ENCODE measurements around the gene GLCCI1. TPM values are rescaled to one million over a fixed set of nuclear protein-coding genes. Genes with fewer than 3 reads are reported as not detected.

Gene GLCCI1
- total RNA-seq, 1 donor from 2014 or later, result 0.21 TPM

DNA sequence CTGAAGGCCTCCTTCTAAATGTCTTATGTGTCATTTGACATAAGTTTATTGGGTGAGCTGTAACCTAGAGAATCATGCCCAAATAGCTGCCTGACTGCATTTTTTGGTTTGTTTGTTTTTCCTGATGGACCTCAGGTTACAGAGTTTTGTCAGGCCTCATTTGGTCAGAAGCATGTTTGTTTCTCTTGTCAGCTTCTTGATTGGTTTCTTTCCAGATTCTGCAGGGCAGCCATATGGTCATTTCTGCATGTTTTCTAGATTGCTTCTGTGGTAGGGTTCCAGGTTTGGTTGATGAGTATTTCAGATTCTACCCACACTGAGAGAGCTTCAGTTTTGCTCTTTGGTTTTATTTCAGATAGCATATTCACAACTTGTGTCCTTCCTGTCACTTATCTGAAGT is 28.0 kb downstream of the GLCCI1 start:
- H3K4me3 ChIP-seq, result no peak overlapping the region
- no peaks in the 10 kb centered on the region for H3K27me3 ChIP-seq
- H3K36me3 ChIP-seq, result no peaks in the 10 kb centered on the region
- TF ChIP-seq, protein P1, sequence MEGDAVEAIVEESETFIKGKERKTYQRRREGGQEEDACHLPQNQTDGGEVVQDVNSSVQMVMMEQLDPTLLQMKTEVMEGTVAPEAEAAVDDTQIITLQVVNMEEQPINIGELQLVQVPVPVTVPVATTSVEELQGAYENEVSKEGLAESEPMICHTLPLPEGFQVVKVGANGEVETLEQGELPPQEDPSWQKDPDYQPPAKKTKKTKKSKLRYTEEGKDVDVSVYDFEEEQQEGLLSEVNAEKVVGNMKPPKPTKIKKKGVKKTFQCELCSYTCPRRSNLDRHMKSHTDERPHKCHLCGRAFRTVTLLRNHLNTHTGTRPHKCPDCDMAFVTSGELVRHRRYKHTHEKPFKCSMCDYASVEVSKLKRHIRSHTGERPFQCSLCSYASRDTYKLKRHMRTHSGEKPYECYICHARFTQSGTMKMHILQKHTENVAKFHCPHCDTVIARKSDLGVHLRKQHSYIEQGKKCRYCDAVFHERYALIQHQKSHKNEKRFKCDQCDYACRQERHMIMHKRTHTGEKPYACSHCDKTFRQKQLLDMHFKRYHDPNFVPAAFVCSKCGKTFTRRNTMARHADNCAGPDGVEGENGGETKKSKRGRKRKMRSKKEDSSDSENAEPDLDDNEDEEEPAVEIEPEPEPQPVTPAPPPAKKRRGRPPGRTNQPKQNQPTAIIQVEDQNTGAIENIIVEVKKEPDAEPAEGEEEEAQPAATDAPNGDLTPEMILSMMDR (IDR thresholded peaks at IDR 0.05), result no peak
- peaks cover 4 to 35% of the 10 kb centered on the region in 2 donors for H3K9me3 ChIP-seq
- H3K27ac ChIP-seq, result no peak overlapping the region
- DNase-seq (ENCODE audit: low spot score in 2 of 2), result no peak
- intact Hi-C loops (cut with DNase I), result no loop called here
- no peaks in the 10 kb centered on the region for H3K4me1 ChIP-seq

DNA sequence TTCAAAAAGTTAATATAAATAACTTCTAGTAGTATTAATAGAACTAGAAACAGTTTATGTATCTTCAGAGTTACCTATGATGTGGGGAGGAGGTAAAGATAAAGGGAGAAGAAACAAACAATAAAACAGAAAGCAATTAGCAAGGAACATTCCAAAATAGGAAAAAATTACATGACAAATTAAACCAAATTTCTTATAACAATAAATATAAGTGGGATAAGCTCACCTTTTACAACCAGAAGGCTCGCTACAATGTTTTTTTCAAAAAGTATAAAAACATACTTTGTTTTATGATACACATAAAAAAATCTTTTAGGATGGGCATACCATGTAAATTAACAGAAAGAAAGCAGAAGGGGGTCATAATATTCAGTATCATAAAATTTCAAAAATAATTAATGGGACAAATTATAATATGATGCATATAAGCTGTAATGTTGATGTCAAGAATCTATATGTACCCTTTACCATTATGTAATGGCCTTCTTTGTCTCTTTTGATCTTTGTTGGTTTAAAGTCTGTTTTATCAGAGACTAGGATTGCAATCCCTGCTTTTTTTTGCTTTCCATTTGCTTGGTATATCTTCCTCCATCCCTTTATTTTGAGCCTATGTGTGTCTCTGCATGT is 31.8 kb downstream of the GLCCI1 start:
- intact Hi-C loops (cut with DNase I), result no loop called here
- H3K36me3 ChIP-seq, result no peaks in the 10 kb centered on the region
- no peaks in the 10 kb centered on the region for H3K4me1 ChIP-seq
- no peak overlapping the region for H3K4me3 ChIP-seq
- H3K27ac ChIP-seq, result no peak overlapping the region
- TF ChIP-seq, protein P1 (IDR thresholded peaks at IDR 0.05), result no peak
- no peak for DNase-seq (ENCODE audit: low spot score in 2 of 2)
- H3K9me3 ChIP-seq, result peaks cover 0 to 13% of the 10 kb centered on the region in 2 donors
- H3K27me3 ChIP-seq, result no peaks in the 10 kb centered on the region

DNA sequence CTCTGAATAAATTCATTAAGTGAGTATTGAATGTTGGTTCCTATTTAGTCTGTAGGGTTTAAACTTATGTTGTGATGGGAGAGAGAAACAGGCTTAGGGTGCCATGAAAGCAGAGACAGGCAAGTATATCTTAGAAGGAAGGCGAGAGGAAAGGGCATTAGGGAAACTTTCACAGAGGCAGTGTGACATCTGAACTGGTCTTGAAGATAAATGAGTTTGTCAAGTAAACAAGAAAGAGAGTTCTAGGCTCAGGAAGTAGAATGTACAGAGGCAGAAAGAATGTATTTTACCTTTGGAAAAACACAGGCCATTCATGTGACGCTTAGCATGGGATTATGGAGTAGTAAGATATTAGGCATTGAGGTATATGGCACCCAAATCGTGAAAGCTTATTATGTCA is 34.5 kb downstream of the GLCCI1 start:
- Histone ChIP-seq H3K36me3 (peaks cover 3 to 5% of the 10 kb centered on the region in 2 donors), H3K4me1 (no peaks in the 10 kb centered on the region), H3K27ac (no peak overlapping the region), H3K27me3 (no peaks in the 10 kb centered on the region), H3K4me3 (no peak overlapping the region), H3K9me3 (peaks cover 0 to 13% of the 10 kb centered on the region in 2 donors)
- intact Hi-C loops (cut with DNase I), result no loop called here
- TF ChIP-seq, protein P1 (IDR thresholded peaks at IDR 0.05), result no peak
- no peak for DNase-seq (ENCODE audit: low spot score in 2 of 2)

DNA sequence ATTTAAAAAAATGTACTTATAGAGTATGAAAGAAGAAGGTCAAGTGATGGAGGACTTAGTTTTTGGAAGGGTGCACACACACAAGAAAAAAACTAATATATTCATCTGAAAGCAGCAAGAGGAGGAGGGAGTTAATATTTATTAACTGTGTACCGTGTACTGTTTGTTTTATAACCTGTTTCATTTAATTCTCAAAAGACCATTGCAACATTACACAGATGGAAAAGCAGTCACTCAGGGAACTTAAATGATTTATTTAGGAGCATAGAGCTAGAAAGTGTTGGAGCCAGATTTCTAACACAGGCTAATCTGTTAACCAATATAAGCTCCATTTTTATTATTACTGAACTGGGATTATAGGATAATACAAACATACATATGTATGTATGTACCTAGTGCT is 36.7 kb downstream of the GLCCI1 start:
- Histone ChIP-seq H3K4me3 (no peak overlapping the region), H3K36me3 (peaks cover 3 to 5% of the 10 kb centered on the region in 2 donors), H3K27me3 (no peaks in the 10 kb centered on the region), H3K27ac (no peak overlapping the region), H3K9me3 (peaks cover 0 to 11% of the 10 kb centered on the region in 2 donors), H3K4me1 (no peaks in the 10 kb centered on the region)
- no peak for DNase-seq (ENCODE audit: low spot score in 2 of 2)
- intact Hi-C loops (cut with DNase I), result no loop called here
- TF ChIP-seq, protein P1 (IDR thresholded peaks at IDR 0.05), result no peak

DNA sequence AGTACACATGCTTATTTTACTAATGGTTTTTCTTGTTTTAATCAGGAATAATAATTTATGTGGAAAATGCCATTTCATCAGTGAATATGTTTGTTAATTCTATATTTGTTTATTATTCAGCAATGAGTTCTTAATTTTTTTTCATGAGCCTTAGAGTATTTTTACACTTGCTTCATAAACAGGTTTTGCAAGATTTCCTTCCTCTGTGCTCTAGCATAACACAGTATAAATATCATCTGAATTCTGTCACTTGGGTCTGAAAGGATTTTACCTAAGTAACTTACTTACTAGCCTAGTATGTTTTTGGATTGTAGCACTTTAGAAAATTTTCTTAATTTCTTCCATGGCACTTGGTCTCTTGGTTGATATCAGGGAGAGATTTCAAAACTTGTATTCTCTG is 45.8 kb downstream of the GLCCI1 start:
- Histone ChIP-seq H3K4me3 (no peak overlapping the region), H3K36me3 (no peaks in the 10 kb centered on the region), H3K4me1 (no peaks in the 10 kb centered on the region), H3K9me3 (no peaks in the 10 kb centered on the region), H3K27me3 (no peaks in the 10 kb centered on the region), H3K27ac (no peak overlapping the region)
- no peak for DNase-seq (ENCODE audit: low spot score in 2 of 2)
- intact Hi-C loops (cut with DNase I), result no loop called here
- TF ChIP-seq, protein P1 (IDR thresholded peaks at IDR 0.05), result no peak

All from ascending aorta (tissue), 2 donors.